Activated CD4-positive, alpha-beta T cell treated with anti-CD3 and anti-CD28 coated beads for 1 hour (primary cell): ENCODE data around the gene CRPPA.
"Not testable (repeated sequence)": the region's sequence is repeated elsewhere in the genome, so short reads cannot be mapped to it uniquely, and the experiment has no call there.

Experiments
- DNase-seq: peaks from one replicate; pipeline ENCODE4 v3.0.0-alpha.2; 2020

Gene CRPPA

DNA sequence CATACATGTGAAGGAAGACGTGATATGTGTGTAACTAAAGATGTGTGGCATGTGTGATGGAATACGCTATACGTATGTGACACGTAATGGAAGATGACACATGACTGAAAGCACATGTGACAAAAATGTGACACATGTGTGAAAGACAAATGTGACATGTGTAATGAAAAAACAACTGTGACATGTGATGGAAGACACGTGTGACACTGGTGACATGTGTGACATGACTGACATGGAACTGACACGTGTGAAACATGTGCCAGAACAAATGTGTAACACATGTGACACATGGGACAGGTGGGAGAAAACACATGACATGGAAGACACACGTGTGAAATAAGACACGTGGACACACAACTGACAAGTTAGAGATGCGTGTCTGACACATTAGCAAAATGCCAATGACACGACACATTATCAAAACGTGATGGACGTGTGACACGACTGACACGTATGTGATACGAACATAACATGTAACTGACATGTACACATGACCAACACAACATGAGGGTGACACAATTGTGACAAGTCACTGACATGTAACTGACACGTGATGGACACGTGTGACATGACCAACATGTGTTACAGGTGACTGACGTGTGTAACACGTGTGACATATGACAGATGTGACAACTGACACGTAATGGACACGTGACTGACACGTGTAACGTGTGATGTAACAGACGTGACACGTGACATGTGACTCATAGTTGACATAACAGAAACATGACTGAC, 24.4 kb downstream of the CRPPA start:
- no peak for DNase-seq

DNA sequence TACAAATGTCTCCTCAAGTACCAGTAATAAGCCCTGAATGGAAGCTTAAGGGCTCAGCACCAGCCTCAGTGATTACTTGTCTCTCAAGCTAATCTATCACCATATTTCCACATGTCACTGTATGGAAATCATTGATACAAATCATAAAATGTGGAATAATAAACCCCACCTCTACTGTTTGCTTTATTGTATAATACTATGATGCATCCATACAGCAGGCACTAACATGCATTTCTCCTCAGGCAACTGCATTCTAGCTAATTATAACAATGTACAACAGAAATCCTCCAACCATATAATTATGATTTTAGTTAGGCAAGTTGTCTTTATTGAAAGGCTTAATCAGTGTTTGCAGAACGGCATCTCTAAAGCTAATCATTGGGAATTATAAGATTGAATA, 26.2 kb downstream of the CRPPA start:
- no peak for DNase-seq

DNA sequence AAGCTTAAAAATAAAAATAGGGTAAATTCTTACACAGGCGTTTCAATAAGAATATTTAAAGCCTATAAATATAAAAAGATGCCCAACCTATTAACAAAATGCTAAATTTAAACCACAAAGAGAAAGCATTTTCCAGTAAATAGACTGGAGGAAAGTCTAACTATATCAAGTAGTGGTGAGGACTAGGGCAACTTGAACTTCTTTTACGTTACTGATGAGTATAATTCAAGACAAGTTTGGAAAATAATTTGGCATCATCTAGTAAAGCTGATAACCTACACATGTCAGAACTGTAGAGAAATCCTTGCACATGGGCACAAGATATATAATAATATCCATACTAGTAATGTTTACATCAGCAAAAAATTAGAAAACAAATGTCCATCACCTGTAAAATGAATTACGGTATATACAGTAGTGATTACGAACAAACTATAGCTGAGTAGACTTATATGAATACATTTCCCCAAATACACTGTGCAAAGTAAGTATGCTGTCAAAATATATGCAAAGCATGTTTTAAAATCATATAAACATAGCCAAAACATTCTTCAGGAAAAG, 27.4 kb downstream of the CRPPA start:
- no peak for DNase-seq

DNA sequence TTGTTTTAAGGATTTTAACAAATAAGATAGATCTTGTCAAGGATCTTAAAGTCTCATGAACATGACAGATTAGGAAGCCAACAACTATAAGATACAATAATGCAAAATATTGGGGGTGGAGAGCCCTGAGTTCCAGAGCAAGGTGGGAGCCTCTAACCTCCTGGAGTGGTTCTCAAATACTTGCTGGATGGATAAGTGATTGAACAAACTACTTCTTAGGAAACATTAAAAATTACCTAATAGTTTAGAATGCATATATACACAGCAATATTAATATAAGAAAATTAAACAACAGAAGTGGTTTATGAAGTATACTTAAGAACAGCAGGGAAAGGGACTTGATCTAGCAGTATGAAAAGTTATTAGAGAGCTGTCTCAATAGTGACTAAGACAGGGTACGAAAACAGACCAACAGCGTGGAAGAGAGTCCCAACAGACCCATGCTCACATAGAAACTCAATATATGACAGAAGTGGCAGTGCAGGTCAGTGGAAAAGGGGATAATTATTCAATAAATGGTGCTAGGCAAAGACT, 28.3 kb downstream of the CRPPA start:
- no peak for DNase-seq

DNA sequence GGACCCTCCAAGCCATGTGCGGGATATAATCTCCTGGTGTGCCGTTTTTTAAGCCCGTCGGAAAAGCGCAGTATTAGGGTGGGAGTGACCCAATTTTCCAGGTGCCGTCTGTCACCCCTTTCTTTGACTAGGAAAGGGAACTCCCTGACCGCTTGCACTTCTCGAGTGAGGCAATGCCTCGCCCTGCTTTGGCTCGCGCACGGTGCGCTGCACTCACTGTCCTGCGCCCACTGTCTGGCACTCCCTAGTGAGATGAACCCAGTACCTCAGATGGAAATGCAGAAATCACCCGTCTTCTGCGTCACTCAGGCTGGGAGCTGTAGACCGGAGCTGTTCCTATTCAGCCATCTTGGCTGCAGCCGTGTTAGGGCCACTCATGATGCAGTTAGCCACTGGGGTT, 37.6 kb downstream of the CRPPA start:
- DNase-seq, result not testable (repeated sequence)

DNA sequence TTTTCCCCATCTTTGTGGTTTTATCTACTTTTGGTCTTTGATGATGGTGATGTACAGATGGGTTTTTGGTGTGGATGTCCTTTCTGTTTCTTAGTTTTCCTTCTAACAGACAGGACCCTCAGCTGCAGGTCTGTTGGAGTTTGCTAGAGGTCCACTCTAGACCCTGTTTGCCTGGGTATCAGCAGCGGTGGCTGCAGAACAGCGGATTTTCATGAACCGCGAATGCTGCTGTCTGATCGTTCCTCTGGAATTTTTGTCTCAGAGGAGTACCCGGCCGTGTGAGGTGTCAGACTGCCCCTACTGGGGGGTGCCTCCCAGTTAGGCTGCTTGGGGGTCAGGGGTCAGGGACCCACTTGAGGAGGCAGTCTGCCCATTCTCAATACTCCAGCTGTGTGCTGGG, 38.2 kb downstream of the CRPPA start:
- not testable (repeated sequence) for DNase-seq
